HUES6 (cell line): Measurements from ENCODE around the gene IP6K1.

ENCODE experiments used
- H3K27ac ChIP-seq: 2 replicates; pipeline ENCODE4 v1.7.0; 2013; ENCODE audit warnings: low read depth, mild to moderate bottlenecking, low read length, inconsistent platforms
- H3K27me3 ChIP-seq: 2 replicates; pipeline ENCODE4 v1.6.1; 2013; ENCODE audit warnings: low read length; ENCODE audit not compliant: control insufficient read depth, insufficient read depth
- H3K36me3 ChIP-seq: 2 replicates; pipeline ENCODE4 v1.6.1; 2013; ENCODE audit warnings: low read length; ENCODE audit not compliant: control insufficient read depth, insufficient read depth
- H3K4me1 ChIP-seq: 2 replicates; pipeline ENCODE4 v1.6.1; 2013; ENCODE audit warnings: low read length; ENCODE audit not compliant: control insufficient read depth, insufficient read depth
- H3K4me3 ChIP-seq: 2 replicates; pipeline ENCODE4 v1.5.1; 2013; ENCODE audit warnings: low read depth, low read length
- H3K9ac ChIP-seq: one replicate; pipeline ENCODE4 v1.6.1; 2013; ENCODE audit warnings: mild to moderate bottlenecking, low read length
- H3K9me3 ChIP-seq: 2 replicates; pipeline ENCODE4 v1.6.1; 2013; ENCODE audit warnings: low read depth, low read length; ENCODE audit not compliant: control insufficient read depth, insufficient read depth

The IP6K1 gene

DNA sequence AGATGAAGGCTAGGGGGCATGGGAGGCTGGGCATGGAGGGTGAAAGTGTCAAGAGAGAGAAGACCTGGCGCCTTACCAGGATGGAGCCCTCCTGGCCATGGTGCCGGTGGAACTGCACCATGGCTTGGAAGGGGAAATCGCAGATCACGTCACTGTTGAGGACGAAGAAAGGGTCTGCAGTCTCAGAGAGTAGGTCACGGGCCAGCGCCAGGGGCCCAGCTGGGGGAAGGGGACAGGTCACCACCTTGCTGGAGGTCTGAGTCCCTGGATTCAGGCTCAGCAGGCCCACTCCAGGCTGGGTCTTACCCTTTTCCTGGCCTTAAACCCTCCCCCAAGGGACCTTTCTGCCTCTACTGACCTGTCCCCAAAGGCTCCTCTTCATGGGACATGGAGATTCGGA lies 63.4 kb downstream of the IP6K1 start:
- Histone ChIP-seq H3K9me3 (no peaks in the 10 kb centered on the region), H3K4me1 (peaks cover 18% of the 10 kb centered on the region), H3K9ac (peak overlapping the region; percentile 93), H3K4me3 (peak overlapping the region; percentile 97), H3K27ac (no peak overlapping the region), H3K36me3 (peaks cover 42% of the 10 kb centered on the region), H3K27me3 (no peaks in the 10 kb centered on the region)

GRCh38 chr3:49721896-49722781 lies 64.2 kb downstream of the IP6K1 start:
- Histone ChIP-seq H3K9ac (peak overlapping the region; percentile 93), H3K36me3 (peaks cover 35% of the 10 kb centered on the region), H3K27ac (no peak overlapping the region), H3K9me3 (no peaks in the 10 kb centered on the region), H3K4me3 (peak overlapping the region; percentile 97; the same call in 1 of the 2 replicates), H3K27me3 (no peaks in the 10 kb centered on the region), H3K4me1 (peaks cover 20% of the 10 kb centered on the region)

- Histone ChIP-seq H3K9me3 (no peaks in the 10 kb centered on the region), H3K9ac (no peak overlapping the region), H3K27ac (no peak overlapping the region), H3K36me3 (peaks cover 29% of the 10 kb centered on the region), H3K4me3 (no peak overlapping the region), H3K27me3 (no peaks in the 10 kb centered on the region), H3K4me1 (peaks cover 20% of the 10 kb centered on the region)
Measured at GRCh38 chr3:49721596-49721895, 64.8 kb downstream of the IP6K1 start.

DNA sequence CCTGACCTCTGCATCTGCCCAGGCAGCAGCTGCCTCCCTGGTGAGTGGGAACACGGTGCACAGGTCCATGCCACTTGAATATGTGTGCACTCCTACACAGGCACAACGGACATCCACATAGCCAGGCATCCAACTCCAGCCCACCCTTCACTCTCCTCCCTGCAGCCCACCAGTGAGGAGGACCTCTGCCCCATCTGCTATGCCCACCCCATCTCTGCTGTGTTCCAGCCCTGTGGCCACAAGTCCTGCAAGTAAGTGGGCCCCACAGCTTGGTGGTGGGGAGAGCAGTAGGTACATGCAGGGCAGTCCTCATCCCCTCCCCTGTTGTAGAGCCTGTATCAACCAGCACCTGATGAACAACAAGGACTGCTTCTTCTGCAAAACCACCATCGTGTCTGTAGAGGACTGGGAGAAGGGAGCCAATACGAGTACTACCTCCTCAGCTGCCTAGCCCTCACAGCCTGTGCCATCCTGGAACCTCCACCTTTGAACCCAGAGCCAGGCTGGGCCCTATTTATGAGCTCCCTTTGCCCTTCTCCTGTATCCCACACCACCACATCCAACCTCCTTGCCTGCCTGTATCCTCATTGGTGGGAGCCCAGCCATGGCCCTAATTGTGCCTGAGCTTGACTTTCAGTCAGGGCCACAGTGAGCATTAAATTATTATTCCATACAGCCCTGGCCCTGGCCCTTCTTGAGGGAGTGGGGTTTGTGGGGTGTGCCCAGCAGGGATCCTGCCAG lies 65.3 kb downstream of the IP6K1 start:
- H3K27ac ChIP-seq: no peak overlapping the region
- H3K9me3 ChIP-seq: no peaks in the 10 kb centered on the region
- H3K36me3 ChIP-seq: peaks cover 34% of the 10 kb centered on the region
- peaks cover 20% of the 10 kb centered on the region for H3K4me1 ChIP-seq
- H3K4me3 ChIP-seq: no peak overlapping the region
- no peaks in the 10 kb centered on the region for H3K27me3 ChIP-seq
- no peak overlapping the region for H3K9ac ChIP-seq

- Histone ChIP-seq H3K9me3 (no peaks in the 10 kb centered on the region), H3K4me1 (peaks cover 15% of the 10 kb centered on the region), H3K27ac (no peak within 1 kb of the TSS), H3K9ac (peak within 1 kb of the TSS; percentile 62), H3K36me3 (peaks cover 36% of the 10 kb centered on the region), H3K27me3 (no peaks in the 10 kb centered on the region), H3K4me3 (peak within 1 kb of the TSS; percentile 77)
Measured at GRCh38 chr3:49719214-49719884, 67.0 kb downstream of the IP6K1 start, which contains the start of gene AMIGO3. TSS of gene AMIGO3 (minus strand) at chr3:49719684. CDS start at chr3:49719465, 219 bp downstream.

- H3K27me3 ChIP-seq: no peaks in the 10 kb centered on the region
- H3K4me1 ChIP-seq: peaks cover 15% of the 10 kb centered on the region
- peak overlapping the region; percentile 77 for H3K4me3 ChIP-seq
- H3K27ac ChIP-seq: no peak overlapping the region
- peak overlapping the region; percentile 62 for H3K9ac ChIP-seq
- no peaks in the 10 kb centered on the region for H3K9me3 ChIP-seq
- H3K36me3 ChIP-seq: peaks cover 36% of the 10 kb centered on the region
Measured at GRCh38 chr3:49718858-49719213, 67.5 kb downstream of the IP6K1 start.

- no peak overlapping the region for H3K27ac ChIP-seq
- peak overlapping the region; percentile 62 for H3K9ac ChIP-seq
- no peaks in the 10 kb centered on the region for H3K27me3 ChIP-seq
- H3K4me3 ChIP-seq: peak overlapping the region; percentile 77
- no peaks in the 10 kb centered on the region for H3K9me3 ChIP-seq
- H3K36me3 ChIP-seq: peaks cover 36% of the 10 kb centered on the region
- peaks cover 15% of the 10 kb centered on the region for H3K4me1 ChIP-seq
Measured at GRCh38 chr3:49717959-49718857, 68.1 kb downstream of the IP6K1 start.

DNA sequence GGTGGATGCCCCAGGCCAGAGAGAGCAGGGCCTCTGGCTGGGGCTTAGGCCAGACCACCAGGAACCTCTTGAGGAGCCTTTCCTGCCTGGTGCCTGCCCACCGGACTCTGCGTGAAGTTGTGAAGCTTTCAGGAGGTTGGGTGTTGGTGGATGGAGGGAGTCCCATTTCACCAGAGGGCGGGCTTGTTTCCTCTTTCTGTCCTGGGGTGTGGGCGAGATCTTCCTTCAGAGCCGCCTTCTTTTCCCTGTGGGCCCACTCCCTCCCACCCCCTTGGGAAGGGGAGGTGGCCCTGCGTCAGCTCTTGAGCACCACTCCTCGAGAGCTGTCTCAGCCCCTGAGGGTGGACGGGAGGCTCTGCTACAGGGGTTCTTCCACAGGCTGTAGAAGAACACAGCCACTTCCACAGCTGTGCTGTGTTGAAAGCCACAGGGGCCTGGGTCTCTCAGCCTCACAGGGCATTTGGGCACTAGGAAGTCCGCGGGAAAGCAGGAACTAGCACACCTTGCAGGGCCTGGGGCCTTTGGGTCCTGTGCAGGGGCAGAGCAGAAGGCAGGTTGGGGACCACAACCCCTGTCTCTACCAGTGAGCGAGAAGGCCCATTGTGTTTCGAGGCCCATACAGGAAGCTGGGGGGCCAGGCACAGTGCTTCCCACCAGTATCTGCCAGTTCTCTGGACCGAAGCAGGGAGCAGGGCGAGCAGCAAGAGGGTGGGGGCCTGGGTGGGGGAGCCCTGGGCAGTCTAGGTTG lies 69.0 kb downstream of the IP6K1 start:
- Histone ChIP-seq H3K9ac (no peak overlapping the region), H3K36me3 (peaks cover 34% of the 10 kb centered on the region), H3K4me1 (peaks cover 12% of the 10 kb centered on the region), H3K9me3 (no peaks in the 10 kb centered on the region), H3K27me3 (no peaks in the 10 kb centered on the region), H3K4me3 (no peak overlapping the region), H3K27ac (no peak overlapping the region)

GRCh38 chr3:49716691-49717210 lies 69.6 kb downstream of the IP6K1 start:
- Histone ChIP-seq H3K4me1 (peaks cover 12% of the 10 kb centered on the region), H3K4me3 (no peak overlapping the region), H3K9me3 (no peaks in the 10 kb centered on the region), H3K27ac (no peak overlapping the region), H3K36me3 (peaks cover 29% of the 10 kb centered on the region), H3K9ac (no peak overlapping the region), H3K27me3 (no peaks in the 10 kb centered on the region)

DNA sequence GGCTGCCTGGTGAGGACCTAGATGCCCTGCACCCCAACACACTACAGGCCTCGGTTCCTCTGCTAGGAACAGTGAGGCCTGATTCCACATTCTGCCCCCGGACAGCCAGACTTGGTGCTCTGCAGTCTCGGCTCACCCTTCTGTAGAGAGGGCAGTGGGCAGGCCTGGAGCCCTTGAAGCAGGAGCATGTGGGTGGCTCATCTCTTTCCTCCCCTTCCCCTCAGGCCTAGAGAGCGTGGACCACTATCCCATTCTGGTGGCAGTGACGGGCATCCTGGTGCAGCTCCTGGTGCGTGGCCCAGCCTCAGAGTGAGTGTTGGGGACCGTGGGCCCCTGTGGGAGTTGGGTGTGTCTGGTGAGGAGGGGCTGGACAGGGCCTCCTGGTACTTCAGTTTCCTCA lies 70.2 kb downstream of the IP6K1 start:
- Histone ChIP-seq H3K27ac (no peak overlapping the region), H3K4me1 (peaks cover 12% of the 10 kb centered on the region), H3K27me3 (no peaks in the 10 kb centered on the region), H3K4me3 (no peak overlapping the region), H3K9me3 (no peaks in the 10 kb centered on the region), H3K9ac (no peak overlapping the region), H3K36me3 (peaks cover 23% of the 10 kb centered on the region)
